ENCODE results near the gene SOCS3.
A peak's percentile ranks its signal among the peaks of the same experiment; 100 is the strongest.

The SOCS3 gene

DNA sequence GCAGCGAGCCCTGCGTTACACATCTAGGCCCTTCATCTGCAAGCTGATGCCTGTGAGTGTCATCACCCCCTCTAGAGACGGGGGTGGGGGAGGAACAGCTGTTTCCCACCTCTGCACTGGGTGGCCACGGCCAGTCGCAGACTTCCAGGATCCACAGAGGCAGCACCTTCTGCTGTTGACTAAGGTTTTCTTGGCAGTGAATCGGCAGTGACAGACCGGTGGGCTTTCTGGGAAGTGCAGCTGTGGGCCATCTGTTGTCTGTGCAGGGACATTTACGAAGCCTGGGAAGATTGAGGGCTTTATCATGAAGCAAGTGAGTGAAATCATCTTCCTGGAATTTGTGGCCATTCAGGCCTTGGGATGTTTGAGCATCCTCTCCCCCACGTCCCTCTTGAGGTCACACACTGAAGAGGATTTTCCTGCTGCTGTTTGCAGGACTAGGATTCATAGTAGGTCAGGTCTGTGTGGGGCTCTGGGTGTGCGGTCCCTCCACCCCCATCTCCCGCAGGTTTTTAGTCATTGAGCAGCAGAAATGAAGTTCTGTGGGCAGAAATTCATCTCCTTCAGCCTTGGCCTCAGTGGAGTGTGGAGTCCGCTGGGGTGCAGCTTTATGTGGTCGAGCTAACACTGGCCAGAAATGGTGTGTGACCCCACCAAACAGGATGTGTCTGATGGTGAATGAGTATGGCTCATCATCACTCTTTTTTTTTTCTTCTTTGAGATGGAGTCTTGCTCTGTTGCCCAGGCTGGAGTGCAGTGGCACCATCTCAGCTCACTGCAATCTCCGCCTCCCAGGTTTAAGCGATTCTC, 30.6 kb upstream of the SOCS3 start:
- no peak for DNase-seq

- DNase-seq, result no peak
Measured at GRCh38 chr17:78387977-78388941, 28.4 kb upstream of the SOCS3 start.

DNA sequence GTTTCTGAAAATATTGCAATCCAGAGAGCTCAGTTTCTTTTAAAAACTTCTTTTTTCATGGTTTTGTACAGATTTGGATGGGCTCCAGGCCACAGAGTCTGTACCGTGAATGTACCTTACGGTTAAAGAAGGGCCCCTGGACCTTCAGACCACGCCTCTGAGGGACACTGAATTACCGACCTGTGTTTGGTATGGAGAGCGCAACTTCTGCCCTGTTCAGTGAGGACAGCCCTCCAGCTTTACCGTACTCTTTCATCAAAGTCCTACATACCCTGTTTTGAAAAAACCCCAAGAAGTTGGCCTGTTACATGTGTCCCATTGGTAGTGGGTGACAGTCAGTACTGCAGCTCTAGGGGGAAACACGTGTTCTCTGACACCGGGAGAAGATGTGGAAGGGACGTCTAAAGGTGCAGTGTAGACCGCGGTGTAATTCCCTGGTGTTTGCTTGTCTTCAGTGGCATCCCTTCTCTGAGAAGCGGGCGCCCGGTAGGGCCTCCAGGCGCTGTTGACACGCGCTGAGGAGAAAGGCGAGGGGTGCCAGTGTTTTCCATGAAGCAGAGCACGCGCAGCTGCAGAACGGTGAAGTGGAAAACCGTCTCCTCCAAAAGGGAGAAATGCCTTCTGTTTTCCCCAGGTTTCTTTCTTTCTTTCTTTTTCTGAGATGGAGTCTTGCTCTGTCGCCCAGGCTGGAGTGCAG, 24.8 kb upstream of the SOCS3 start:
- DNase-seq, result no peak

DNA sequence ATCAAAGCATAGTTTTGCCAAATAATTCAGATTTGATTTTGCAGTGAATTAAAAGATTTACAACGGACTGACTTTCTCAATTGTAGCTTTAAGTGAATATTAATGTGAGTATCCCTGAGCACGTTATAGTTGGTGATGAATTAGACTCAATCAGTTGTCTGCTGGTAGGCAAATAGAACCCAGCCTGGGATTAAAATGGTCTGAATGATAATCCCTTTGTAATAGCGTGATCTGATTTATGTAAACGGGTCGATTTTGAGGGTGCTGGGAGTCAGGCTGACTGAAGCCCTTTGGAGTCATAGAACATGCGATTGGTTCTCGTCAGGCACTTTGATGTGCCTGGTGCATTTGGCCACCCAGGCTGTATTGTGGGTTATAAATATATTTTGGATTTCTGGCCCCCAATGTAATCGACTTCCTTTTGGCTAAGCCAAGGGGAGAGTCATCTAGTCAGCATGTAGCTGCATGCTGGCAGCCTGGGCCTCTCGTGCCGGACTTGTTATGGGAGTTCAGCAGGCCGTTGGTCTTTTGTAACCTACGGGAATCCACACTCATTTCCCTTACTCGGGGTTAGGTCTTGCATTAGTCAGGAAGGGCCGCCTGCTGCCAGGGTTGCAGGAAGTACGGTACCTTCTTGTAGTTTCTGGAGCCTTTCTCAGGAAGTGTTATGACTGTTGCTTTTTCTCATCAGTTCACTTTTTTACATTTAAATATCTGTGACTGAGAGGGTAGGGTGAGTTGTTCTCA, 24.0 kb upstream of the SOCS3 start:
- DNase-seq, result no peak

DNA sequence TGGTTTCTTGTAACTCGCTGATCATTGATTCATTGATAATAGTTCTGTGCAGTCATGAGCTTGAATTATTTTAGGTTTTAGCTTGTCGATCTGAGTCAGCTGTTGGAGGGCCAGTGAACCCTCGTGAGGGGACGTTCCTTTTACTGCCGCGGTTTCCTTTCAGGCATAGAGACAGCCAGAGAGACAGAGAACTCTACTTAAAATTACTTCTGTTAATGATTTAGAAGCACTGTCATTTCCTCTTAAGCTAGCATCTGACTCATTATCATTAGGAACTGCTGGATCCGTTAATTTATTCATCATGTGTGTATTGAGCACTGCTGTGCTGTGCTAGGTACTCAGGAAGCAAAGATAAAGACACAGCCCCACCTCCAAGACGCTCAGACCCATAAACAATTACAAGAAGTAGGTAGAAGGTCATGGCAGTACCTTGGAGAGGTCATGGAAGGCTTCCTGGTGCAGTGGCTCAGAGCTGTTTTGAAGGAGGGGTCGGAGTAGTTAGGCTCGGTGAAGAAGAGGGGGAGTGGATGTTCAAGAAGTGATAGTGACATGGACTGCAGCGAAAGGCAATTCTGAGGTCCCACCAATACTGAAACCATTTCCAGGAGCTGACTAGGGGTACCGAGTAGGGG, 21.8 kb upstream of the SOCS3 start:
- DNase-seq, result peak; percentile 75

DNA sequence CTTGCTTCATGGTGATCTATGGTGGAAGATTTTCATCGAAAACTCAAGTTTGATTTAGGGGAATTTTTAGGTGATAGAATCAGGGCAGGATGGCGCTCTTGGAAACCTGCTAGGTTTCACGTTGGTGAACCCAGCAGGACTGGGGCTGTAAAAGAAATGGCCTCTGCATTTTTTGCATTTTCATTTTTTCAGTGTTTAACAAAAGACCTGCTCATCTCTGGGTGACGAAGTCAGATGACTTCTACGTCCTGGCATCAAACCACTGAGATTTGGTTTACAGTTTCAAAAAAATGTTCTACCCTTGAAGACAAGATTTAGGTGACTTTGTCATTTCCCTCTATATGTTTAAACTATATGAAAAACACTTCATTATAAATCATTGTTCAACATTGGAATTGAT, 20.5 kb upstream of the SOCS3 start:
- no peak for DNase-seq

DNA sequence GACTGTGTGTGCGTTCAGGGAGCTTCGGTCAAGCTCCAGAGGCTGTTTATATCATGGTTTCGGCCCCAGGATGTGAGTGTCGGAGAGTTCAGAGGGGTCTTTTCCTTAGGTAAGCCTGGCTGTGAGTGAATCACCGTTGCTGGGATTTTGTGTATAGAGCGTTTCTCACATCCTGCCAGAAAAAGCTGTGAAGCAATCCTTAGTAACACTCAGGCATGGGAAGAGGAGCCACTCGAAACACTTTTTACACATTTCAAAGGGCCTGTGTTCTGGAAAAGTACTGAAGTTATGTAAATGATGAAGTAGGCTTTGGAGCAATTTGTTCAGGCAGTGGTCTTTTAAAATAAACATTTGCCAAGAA, 19.2 kb upstream of the SOCS3 start:
- DNase-seq, result no peak

DNA sequence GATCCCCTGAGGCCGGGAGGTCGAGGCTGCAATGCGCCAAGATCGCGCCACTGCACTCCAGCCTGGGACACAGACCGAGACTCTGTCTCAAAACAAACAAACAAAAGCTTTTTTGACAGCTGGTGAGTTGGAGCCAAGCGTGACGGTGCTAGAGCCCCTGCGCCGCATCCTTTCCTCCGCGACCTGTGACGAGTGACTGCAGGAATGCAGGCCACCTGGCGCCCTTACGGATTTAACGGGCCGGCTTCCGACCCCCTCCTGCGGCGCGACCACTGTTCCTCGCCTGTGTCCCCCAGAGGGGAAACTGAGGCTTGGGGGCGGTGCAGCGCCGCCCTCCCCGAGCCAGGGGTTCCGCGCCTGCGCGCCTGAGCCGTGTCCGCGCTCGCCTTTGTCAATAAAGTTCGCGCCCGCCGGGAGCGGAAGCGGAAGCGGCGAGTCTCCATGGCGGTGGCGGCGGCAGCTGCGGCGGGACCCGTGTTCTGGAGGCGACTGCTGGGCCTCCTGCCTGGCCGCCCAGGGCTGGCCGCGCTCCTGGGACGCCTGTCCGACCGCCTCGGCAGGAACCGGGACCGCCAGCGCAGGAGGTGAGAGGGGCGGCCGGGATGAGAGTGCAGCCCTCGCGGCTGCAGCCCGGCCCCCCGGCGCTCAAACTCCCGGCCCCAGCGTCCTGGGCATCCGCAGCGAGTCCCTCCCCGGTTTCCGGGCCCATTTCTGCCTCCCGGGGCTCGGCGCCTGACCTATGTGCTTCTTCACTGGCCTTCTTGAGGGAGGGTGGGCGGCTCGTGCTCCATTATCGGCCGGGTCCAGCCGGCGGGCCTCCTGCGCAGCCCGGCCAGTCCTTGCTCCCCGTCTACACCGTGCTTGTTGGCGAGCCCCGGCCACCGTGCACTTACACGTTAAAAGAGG, 18.6 kb upstream of the SOCS3 start, which contains the start of gene PGS1:
Gene PGS1 (plus strand): TSS at position 425 of the 906 bp plus-strand sequence. CDS start 17 bp downstream, at position 442.
- peak; percentile 74 for DNase-seq

GRCh38 chr17:78377858-78378224, 18.0 kb upstream of the SOCS3 start:
- DNase-seq, result no peak

GRCh38 chr17:78376161-78376560, 16.3 kb upstream of the SOCS3 start:
- no peak for DNase-seq

GRCh38 chr17:78375401-78376151, 15.7 kb upstream of the SOCS3 start:
- no peak for DNase-seq

GRCh38 chr17:78374631-78375274, 14.9 kb upstream of the SOCS3 start:
- DNase-seq, result no peak

DNA sequence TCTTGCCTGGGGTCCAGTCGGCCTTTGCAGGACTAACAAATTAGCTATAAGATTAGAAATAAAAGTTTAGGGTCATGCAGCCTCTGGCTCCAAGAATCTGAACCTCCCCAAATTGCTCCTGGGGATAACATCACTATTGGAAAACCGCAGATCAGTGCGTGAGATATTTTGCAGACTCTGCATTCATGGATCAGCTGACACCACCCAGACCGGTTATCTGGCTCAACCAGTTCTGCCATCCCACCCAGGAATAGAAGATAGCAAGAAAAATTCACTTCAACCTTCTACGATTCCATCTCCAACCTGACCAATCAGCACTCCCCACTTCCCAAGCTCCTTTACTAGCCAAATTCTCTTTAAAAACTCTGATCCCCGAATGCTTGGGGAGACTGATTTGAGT, 14.3 kb upstream of the SOCS3 start:
- DNase-seq, result no peak

- DNase-seq, result no peak
Measured at GRCh38 chr17:78372841-78373240, 13.0 kb upstream of the SOCS3 start.

DNA sequence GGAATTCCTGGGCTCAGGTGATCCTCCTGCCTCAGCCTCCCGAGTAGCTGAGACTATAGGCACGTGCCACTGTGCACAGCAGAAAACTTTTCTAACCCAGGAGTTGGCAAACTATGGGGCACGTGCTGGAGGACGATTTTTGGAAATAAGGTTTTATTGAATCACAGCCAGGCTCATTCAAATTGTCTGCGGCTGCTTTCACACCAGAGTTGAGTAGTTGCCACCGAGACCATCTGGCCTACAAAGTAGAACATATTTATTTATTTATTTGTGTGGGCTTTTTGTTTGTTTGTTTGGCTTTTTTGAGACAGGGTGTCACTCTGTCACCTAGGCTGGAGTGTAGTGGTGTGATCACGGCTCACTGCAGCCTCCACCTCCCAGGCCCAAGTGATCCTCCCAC, 11.2 kb upstream of the SOCS3 start:
- no peak for DNase-seq

DNA sequence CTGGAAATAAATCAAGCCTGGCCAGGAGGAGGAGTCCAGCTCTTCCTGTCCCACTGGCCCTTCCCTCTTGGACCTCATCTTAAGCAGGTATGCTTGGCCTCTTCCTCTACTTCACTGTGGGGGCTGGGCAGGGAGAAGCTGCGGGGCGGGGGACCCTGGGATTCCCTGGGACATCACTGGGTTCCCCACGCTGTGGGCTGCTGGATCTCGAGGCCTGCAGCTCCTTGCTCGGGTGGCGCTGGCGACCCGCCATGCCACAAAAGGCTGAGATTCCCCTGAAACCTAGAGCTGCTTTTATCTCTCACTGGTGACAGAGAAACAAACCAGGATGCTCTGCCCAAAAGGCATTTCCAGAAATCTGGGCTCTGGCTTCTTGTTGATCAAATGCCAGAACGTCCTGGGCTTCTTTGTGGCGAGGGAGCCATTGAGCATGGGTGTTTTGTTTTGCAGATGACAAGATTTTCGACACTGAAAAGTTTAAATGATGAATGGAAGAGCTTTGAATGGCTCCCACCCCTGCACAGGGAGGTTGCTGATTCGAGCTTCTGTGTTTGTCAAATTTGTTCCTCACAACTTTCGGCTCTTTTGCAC, 10.0 kb upstream of the SOCS3 start:
- DNase-seq, result no peak

- DNase-seq, result no peak
Measured at GRCh38 chr17:78368854-78369495, 9.1 kb upstream of the SOCS3 start.

- DNase-seq, result no peak
Measured at GRCh38 chr17:78368348-78368747, 8.5 kb upstream of the SOCS3 start.

- no peak for DNase-seq
Measured at GRCh38 chr17:78367193-78367592, 7.3 kb upstream of the SOCS3 start.

Measured in hematopoietic multipotent progenitor cell treated with erythropoietin and hydrocortisone succinate and interleukin-3 and kit ligand, for 8 days (in vitro differentiated cells).